ENCODE measurements around the gene WIPI1. TPM values are rescaled to one million over a fixed set of nuclear protein-coding genes. Genes with fewer than 3 reads are reported as not detected.

The WIPI1 gene
- total RNA-seq, 1 donor, result 80.7 TPM

DNA sequence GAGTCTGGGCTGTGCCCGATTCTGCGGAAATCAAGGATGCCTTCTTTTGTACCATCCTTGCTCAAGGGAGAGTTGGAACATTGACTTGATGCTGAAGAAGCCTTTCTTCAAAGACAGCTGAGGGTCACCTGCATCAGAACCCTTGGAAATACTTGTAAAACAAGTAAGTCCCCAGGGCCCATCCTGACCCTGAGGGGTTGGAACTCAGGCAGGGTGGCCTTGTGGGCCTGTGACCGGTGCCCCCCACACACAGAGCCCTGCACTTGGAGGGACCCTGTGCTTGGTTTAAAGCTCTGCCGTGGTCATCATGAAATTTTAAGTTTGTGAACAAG lies 56.9 kb downstream of the WIPI1 start:
- DNase-seq (ENCODE audit: low read depth), result no peak
- no peak overlapping the region for H3K4me3 ChIP-seq (ENCODE audit: low read depth, low read length)
- TF ChIP-seq, protein P1, sequence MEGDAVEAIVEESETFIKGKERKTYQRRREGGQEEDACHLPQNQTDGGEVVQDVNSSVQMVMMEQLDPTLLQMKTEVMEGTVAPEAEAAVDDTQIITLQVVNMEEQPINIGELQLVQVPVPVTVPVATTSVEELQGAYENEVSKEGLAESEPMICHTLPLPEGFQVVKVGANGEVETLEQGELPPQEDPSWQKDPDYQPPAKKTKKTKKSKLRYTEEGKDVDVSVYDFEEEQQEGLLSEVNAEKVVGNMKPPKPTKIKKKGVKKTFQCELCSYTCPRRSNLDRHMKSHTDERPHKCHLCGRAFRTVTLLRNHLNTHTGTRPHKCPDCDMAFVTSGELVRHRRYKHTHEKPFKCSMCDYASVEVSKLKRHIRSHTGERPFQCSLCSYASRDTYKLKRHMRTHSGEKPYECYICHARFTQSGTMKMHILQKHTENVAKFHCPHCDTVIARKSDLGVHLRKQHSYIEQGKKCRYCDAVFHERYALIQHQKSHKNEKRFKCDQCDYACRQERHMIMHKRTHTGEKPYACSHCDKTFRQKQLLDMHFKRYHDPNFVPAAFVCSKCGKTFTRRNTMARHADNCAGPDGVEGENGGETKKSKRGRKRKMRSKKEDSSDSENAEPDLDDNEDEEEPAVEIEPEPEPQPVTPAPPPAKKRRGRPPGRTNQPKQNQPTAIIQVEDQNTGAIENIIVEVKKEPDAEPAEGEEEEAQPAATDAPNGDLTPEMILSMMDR (IDR thresholded peaks at IDR 0.05; ENCODE audit: insufficient read depth, low read depth, low read length), result no peak

DNA sequence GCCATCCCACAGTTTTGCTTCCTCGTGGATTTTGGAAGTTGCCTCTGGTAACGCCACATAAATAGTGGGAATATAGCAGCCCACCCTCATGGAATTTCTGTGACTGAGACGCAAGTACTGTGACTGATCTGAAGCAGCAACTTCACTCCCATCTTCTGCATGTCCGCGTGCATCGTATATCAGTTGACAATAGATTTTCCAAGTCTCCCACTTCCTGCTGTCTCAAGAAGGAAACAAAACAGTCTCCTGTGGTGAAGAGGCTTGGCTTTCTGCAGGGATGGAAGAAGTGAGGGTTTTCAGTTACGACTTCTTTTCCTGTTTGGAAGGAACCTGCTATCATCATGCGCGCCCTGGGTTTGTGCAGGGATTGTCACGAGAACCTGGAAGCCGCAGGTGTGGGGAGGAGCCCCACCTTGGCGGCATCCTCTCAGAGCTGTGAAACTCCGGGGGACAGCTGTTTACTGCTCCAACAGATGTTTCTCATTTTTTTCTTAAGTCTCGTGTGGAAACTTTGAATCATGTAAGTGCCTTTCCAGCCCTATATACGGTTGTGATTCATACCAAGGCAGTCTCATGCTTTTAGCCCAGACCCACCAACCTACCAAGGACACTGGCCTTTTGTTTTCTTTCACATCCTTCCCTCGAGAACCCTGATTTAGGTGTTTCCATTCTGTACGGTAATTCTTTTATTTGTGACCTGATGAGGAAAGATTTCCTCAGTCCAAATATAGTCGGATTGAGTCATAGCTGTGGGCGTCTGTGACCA lies 57.5 kb downstream of the WIPI1 start:
- TF ChIP-seq, protein P1 (IDR thresholded peaks at IDR 0.05; ENCODE audit: insufficient read depth, low read depth, low read length), result no peak
- DNase-seq (ENCODE audit: low read depth), result peak; percentile 81
- no peak overlapping the region for H3K4me3 ChIP-seq (ENCODE audit: low read depth, low read length)

DNA sequence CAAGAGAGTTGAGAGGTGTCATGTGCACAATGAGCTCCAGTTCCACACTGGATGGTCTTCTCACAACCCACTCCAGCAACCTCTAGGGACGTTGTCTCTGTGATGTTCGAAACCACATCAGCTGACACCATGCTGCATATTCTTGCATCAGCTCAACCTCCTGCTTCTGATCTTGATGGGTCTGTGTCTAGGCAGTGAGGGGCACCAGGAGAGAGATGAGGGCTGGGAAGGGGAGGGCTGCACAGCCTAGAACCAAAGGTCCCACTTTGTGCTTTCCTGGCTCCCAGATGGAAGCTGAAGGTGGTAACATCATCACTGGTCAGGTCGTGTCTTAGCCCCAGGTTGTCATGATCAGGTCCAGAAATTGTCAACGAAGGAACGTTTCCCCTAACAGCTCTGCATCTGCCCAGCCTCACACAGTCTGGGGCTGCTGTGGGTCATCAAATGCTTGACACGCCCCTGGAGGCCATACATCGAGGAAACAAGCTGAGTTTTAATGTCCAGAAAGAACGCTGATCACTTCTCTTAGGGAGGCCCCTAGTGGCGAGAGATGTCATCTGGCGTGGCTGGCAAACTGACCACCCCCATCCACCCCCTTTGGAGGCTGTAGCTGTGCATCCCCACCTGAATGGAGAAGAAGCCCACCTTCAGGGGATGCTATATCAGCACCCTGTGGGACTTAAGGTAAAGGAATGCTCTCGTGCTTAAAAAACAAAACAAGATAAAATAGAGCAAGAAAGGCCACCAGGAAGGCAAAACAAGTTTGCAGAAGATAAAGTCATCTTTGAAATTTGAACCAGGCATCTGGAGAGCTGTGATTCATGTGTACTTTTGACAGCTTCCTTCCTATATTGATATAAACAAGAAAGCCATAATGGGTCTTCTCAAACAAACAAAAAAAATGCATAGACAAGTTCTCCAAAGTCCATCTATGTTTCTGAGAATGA lies 58.3 kb downstream of the WIPI1 start:
- DNase-seq (ENCODE audit: low read depth), result peak; percentile 89
- TF ChIP-seq, protein P1 (IDR thresholded peaks at IDR 0.05; ENCODE audit: insufficient read depth, low read depth, low read length), result peak; percentile 94
- no peak overlapping the region for H3K4me3 ChIP-seq (ENCODE audit: low read depth, low read length)

DNA sequence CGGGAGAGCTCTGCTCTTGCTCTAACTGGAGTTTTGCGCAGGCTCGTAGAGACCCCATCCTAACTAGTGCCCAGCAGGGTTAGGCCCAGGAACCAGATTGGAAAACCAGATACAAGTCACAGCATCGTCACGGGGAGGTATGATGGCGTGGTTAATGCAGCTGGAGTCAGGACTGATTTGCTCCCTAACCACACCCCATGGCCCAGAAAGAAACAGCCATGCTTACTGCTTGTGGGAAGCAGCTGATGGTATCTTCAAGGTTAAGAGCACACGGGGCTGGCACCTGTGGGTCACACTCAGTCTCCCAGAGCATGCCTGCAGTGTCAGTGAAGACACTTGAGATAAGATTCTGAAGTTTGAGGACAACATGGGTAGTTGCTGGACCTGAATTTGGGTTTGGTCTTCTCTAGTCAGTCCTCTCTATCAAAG lies 60.2 kb downstream of the WIPI1 start:
- DNase-seq (ENCODE audit: low read depth), result no peak
- no peak overlapping the region for H3K4me3 ChIP-seq (ENCODE audit: low read depth, low read length)
- TF ChIP-seq, protein P1 (IDR thresholded peaks at IDR 0.05; ENCODE audit: insufficient read depth, low read depth, low read length), result no peak

DNA sequence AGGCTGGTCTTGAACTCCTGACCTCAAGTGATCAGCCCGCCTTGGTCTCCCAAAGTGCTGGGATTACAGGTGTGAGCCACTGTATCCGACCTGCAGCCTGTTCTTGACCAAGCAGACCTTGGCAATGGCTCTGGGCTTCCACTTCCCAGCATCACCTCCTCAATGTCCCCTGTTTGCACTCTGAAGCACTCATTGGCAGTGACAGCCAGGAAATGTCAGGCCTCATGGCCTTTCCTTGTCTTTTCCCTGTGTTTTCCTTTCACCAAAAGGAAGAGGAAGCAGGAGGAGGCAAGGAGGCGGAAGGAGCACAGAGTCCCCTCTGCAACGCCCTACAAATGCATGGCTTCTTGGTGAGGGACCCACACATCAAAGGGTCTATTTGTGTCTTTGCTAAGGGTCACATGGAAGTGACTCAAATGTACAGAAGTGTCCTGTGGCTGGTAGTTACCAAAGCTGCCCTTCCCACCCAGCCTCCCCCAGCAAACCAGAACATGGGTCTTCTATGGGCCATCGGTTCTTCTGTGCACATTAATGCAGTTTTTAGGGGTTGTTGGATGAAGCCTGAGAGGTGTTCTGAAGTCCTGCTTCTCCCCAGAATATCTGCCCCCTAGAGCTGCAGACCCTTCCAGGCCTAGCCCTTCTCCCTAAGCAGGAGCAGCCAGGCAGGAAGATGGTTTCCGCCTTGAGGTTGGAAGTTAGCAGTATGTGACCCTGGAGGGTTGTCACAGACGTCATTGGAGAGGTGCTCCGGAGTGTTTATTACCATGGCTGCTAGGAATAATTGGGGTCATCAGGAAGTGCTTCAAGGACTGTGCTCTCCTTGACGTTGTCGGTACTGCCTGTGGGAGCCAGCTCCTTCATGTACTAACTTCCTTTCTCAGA lies 60.8 kb downstream of the WIPI1 start:
- TF ChIP-seq, protein P1 (IDR thresholded peaks at IDR 0.05; ENCODE audit: insufficient read depth, low read depth, low read length), result no peak

DNA sequence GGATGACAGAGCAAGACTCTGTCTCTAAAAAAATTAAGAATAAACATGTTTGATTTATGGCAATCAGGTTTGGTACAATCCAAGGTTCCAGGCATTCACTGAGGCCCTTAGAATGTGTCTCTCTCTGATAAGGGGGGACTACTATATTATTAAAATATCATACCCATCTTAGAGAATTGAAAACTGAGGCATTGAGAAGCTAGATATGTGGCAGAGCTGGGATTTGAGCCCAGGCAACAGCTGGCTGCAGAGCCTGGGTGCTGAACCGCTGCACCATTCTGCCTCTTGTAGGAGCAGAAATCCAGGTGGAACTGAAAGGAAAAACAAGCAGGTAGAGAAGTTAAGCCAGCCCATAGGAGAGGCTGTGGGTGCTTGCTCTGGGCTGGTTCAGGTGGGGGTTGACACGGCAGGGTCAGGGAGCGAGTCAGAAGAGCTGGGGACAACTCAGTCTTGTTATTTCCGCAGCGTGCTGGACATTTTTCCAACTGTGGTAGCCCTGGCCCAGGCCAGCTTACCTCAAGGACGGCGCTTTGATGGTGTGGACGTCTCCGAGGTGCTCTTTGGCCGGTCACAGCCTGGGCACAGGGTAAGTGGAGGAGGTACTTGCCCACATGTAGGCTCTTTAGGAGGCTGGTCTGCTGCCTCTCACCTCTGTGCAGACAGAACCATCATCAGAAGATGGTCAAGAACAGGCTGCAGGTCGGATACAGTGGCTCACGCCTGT lies 62.5 kb downstream of the WIPI1 start:
- DNase-seq (ENCODE audit: low read depth), result no peak
- TF ChIP-seq, protein P1 (IDR thresholded peaks at IDR 0.05; ENCODE audit: insufficient read depth, low read depth, low read length), result no peak
- no peak overlapping the region for H3K4me3 ChIP-seq (ENCODE audit: low read depth, low read length)

More for the DNA sequence above, 60.8 kb downstream of the WIPI1 start:
- no peak for DNase-seq (ENCODE audit: low read depth)
- H3K4me3 ChIP-seq (ENCODE audit: low read depth, low read length), result no peak overlapping the region
